HG03575 (cell line): ENCODE measurements around the gene CAMK1D.
"Not testable (repeated sequence)": the region's sequence is repeated elsewhere in the genome, so short reads cannot be mapped to it uniquely, and the experiment has no call there.

Experiments used
- ATAC-seq: cut with Tn5 transposase; IDR thresholded peaks from one replicate; pipeline ENCODE4 v1.9.1; 2021; ENCODE audit not compliant: unreplicated experiment, insufficient number of reproducible peaks, low FRiP score; ENCODE audit errors: extremely low read depth

Gene CAMK1D

DNA sequence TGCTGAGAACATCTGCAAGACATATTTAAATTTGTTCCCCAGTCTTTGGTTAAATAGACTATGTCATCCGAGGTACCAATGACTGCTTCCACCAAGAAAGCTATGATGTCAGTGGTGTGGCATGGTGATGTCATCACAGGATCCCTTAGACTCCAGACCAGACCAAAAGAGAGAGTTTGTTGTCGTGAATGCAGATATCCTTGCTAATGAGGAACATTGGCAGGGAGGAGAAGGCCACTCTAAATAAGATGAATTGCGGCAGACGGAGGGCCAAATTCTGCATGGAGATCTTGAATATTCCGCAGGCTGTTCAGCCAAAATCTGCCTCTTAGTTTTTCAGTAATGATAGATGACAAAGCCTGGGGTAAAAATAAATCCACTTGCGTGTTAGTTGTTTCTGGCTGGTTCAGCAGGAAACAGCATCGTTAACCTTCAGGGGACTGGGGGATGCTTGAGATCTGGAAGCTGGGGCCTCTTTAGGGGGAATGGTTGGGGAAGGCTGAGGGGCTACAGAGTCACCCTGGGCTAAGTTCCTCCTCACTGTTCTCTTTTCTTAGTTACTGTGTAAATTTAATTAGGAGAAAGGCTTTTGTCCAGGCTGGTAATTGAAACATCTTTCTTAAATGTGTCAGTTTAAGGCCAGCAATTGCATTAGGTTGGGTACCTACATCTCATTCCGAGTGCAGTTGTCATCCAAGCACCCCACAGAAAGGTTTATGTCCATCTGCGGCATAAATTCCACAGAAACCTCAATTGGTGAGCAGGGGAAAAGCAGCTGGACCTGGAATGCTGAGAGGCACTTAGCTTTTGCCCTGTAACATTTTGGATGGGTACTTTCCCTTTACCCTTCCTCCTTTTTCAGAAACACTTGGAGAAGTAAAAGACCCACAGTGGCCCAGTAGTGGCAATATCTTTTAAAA is 11.6 kb upstream of the CAMK1D start:
- no peak for ATAC-seq

DNA sequence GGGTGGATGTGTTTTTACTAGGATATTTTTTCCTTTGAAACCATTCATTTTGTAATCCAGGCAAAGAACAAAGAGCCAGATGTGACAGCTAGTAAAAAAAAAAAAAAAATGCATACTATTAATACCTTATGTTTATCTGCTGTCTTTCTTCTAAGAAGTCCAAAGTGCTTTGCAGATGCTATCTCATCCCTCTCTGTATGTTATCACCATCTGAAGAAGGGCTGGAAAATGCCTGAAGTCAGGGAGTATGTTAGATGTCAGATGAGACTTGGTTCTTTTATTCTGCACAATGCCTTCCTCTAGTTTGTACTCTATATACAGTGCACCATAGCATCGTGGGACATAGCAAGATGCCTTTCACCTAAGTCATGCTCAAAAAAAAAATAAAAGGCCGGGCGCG is 10.4 kb upstream of the CAMK1D start:
- no peak for ATAC-seq

DNA sequence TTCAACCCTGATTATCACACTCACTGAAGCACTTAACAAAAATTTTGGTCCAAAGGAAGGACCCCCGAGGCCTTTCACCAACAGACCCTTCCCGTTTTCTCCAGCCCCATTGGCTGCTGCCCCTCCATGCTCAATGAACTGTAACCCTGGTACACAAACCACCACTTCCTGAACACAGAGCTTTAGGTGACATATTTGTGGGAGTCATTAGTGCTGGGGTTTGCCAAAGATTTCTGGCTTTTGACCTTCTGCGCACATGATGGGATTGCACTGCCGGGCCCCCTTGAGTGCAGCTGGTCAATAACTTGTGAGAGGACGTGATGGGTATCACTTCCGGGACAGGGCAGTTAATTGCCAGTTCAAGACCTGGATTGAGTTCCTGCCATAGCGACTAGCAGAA is 9.0 kb upstream of the CAMK1D start:
- ATAC-seq = no peak

DNA sequence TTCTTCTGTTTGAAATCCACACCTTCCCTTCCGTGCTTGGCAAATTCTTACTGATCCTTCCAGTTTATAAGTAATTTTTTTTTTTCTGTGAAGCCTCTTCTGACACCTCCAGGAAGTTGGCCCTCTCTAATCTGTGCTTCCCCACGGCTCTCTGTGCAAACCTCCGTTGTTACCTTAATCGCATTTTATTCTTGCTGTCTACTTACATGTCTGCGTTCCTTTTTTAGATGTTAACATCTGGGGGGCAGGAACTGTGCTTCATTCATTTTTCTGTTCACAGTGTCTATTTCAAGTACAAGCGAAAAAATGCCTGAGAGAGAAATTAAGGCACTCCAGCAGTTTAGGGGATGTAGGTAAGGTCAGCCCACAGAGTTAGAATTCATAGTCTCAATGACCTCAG is 8.4 kb upstream of the CAMK1D start:
- ATAC-seq = no peak

DNA sequence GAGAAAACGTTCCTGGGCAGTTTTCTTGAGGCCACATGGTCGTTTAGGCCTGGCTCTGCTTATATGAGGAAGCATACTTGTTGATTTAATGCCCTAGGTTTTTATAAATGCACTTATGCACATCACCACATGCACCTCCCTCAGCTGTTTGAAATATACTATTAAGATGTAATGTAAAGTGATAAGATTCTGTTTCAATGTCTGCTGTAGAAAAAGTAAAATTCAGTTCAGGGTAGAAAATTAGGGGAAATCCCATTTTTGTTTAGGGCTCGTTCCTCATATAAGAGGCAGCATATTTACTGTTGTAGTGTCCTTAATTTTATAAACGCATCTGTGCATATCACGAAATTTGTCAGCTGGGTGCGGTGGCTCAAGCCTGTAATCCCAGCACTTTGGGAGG is 7.8 kb upstream of the CAMK1D start:
- no peak for ATAC-seq

DNA sequence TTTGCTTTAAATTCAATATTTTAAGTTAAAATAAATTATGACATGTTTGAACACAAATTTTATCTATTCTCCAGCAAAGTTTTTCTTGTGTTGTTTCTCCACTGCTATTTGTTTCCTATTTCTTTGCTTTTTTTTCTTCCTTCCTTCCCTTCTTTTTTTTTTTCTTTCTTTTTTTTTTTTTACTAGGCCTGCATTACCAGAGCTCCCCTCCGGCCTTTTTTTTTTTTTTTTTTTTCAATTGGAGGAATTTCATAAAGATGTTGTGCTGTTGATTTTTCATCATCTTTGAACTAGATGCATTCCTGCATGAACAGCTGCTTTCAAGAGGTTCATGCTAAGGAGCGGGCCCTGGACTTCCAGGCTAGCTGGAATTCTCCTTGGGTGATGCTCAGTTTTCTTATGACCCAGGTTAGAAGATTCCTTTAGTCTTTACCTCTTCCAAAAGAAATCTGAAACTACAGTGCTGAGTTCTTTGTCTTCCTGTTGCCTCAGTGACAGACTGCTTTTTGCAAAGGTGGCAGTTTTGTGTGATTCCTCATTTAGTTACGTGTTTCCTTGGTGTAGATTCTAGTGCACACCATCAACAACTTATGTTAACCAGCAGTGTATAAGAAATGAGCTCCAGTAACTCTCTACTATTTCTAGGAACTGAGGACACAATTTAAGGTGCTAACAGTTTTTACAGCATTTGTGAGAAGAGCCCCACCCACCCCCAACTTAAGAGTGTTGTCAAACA is 4.8 kb upstream of the CAMK1D start:
- ATAC-seq = no peak

DNA sequence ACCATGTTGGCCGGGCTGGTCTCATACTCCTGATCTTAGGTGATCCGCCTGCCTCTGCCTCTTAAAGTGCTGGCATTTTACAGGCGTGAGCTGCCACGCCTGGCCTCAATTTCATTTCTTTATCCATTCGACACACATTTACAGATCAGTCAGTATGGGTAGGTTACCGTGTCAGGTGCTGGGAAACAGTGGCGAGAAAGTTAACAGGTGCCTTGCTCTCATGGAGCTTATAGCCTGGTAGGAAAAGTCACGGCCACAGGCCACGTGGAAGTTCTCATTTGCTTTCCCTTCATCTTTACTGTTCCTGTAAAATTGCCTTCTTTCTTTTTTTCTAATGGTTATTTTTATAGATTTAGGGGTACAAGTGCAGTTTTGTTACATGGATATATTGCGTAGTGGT is 2.6 kb upstream of the CAMK1D start:
- ATAC-seq = no peak

DNA sequence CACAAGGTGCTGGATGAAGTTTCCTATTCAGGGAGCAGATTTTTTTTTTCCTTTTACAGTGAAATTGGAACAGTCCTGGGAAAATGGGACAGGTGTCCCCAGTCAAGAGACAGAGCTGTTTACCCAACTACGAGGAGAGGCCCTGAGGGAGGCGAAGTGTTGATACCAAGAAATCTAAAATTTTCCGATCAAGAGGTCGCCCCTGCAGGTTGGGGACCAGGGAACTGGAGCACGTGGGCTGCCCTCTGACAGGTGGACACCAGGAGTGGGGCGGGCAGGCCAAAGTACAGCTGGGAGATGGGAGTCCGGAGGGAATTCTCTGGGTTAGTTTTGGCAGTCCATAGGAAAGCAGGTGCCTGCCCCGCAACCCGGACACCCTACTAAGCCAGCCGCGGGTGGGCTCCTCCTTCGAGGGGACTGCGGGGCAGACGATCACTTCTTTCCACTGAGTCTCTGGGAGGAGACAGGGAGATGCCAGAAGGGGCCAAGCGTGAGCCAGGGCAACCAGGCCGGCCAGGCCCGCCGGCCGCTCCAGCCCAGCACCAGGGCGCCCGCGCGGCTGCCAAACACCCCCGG is 965 bp upstream of the CAMK1D start:
- no peak for ATAC-seq

DNA sequence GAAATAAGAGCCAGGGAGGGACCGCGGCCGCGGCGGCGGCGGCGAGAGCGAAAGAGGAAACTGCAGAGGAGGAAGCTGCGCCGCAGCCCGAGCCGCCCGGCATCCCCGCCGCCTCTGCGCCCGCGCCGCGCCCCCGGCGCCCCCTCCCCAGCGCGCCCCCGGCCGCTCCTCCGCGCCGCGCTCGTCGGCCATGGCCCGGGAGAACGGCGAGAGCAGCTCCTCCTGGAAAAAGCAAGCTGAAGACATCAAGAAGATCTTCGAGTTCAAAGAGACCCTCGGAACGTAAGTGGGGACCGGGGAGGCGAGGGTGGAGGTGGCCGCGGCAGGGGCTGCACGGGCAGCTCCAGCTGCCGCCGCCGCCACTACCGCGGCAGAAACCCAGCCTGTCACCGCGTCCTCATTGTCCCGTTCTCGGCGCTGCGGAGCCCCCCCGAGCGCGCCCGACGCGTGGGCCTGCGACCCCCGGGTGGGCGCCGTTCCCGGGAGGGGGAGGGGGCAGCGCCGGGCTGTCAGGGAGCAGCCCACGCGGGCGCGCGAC is 351 bp downstream of the CAMK1D start:
- no peak for ATAC-seq

DNA sequence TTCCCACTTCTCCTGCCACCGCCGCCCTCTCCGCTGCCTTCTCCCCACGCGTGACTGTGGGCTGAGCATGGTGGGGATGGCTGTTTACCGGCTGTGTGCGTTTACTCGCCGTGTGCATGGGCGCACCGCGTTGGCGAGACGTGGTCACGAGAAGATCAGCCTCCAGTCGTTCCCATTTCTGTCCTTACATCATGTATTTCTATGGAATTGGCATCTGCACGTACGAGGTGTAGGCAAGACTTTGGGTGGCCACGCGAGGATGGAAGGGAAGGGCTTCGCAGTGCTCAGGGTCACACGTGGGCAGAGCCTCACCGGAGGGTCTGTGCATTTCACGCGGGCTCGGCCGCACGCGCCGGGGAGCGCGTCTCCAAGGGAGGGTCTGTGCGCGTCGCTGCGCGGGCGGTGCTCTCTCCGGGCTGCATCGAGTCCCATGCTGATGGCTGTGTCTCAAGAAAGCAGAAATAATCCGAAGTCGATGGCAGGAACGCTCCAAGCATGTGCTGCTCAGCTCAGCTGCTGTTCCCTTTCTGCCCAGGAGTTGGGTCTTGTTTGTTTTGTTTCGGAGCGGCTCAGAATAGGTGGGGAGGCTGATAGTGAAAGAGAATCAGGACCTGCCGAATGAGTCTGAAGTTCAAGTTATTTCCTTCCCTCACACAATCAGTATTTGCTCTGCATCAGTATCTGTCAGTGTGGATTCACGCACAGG is 973 bp downstream of the CAMK1D start:
- no peak for ATAC-seq

DNA sequence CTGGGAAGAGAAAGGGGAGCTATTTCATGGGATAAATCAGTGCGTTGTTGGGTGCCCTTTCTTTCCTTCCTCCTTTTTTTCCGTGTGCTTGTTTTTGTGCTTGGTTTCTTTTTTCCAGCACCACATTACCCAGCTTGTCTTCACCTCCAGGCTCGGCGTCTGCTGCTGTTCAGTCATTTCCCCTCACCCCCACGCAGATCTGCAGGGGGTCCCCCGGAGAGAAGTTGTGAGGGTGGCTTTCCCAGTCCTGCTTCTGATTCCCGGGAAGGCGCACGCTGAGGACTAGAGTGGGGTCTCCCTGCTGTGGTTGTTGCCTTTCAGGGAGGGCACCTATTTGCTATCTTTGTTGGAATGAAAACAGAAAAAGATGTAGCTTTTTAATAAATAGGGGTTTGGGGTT is 1.6 kb downstream of the CAMK1D start:
- no peak for ATAC-seq

DNA sequence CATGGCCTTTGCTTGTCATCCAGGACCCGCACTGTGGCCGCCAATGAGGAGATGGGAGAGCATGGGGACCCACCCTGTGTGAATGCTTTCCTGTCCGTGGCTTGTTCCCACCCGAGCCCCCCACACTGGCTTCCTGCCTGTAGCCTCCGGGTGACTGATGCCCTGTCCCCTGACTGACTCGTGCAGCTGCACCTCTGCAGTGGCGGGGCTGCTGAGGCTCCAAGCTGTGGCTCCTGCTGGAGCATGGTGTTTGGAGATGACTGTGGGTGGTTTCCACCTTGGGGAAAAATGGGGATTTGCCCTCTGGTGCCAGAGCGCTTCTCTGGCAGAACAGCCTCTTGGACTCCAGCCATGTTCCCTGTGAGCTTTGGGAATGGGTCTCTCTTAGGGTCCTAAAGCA is 2.1 kb downstream of the CAMK1D start:
- ATAC-seq = no peak

DNA sequence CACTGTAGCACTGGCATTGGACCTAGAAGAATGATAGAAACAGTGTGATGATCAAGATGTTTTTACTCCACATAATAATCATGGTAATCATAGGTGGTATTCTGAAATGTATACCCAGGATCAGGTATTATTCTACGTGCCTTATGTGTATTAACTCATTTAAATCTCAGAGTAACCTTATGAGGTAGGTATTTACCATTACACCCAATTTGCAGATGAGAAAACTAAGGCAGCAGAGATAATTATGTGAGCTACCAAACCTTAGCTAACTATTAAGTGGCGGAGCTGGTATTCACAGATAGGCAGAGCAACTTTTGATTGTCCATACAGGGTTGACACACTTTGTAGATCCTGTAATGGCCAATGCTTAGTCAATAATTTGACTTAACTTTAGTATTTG is 2.5 kb downstream of the CAMK1D start:
- ATAC-seq = no peak

DNA sequence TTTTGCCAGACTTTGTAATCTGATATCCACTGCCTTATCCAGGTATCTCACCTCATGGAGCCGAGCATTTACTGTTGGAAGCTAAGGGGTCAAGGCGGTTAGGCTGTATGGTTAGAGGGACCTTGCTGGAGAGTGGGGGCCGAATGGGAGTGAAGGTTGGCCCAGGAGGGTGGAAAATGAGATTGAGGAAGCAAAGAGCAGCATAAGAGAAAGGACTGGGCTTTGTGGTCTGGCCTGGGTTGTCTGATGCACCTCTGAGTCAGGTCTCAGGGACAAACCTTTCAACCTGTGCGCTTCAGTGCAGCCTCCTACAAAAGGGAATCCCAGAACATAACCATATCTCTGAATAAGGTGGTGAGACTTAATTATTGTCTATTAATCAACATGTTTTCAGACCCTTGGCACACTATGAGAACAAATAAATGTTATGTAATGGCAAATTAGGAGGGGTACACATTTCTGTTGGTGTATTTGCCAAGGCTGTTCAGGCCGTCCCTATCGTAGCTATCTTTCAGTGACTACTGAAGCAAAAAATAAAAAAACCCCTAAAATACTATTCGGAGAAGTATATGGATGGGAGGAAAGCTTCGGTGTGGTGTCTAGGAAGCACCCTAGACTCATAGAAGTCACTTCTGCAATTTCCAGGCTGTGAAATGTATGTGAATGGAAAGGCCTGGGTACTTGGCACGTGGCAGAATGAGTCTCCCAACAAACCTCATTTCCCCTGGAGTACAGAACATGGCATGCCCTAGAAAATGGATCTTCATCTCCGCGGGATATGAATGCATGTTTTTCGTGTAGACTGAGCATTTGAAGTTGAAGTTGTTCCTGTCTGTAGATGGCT is 4.3 kb downstream of the CAMK1D start:
- ATAC-seq = no peak

DNA sequence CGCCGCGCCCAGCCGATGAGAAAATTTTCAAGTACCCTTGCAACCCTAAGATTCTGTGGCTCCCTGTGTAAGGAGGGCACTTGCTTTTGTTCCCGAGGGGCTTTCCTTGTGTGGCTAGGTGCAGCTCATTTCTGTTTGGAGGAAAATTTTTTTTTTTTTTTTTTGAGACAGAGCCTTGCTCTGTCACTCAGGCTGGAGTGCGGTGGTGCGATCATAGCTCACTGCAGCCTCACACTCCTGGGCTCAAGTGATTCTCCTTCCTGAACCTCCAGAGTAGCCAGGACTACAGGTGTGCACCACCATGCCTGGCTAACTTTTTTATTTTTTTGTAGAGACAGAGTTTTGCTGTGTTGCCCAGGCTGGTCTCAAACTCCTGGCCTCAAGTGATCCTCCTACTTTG is 5.3 kb downstream of the CAMK1D start:
- not testable (repeated sequence) for ATAC-seq

DNA sequence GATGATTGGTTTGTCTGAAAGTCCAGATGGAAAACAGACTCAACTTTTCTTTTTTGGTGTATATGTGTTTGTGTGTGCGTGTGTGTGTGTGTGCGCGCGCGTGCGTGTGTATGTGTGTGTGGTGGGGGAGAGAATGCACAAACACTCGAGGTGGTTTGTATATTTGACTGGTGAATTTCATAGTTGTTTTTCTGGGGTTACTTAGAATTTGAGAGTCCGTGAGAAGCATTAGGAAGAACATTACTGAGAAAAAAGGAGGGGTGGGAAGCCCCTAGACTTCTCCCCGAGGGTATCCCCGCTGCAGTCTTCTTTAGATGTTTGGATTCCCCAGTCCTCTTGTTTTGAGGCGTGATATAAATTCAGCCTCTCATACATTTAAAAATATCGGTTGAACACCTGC is 6.0 kb downstream of the CAMK1D start:
- ATAC-seq = no peak

DNA sequence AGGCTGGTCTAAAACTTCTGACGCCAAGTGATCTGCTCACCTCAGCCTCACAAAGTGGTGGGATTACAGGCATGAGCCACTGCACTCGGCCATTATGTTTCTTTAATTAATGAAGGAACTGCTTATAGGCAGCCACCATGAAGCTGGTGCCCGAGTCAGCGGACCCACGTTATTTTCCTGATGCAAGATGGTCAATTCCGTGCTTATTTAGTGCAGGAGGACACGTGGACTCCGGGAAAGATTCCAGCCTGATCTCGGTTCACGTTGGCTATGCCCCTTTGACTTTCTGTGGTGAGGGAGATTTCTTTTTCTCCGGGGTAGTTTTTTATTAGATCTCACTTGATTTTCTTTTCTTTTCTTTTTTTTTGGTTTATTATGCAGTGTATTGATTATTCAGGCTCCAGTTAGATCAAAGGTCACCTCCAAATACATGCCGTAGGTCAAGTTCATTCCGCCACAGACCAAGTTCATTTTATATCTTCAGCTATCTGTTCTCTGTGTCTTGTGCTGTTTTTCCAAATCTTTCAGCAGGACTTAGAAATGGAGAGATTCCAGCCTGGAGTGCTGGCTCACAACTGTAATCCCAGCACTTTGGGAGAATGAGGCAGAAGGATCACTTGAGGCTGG is 8.3 kb downstream of the CAMK1D start:
- no peak for ATAC-seq
